Measurements from ENCODE around the gene MGA. TPM values are rescaled to one million over a fixed set of nuclear protein-coding genes. Genes with fewer than 3 reads are reported as not detected.

MGA gene
- total and polyA plus RNA-seq, 2 of the 8 experiments (the other 6 are each of a cell fraction or from before 2014, with no cell fraction given): 7.6 to 53.2 TPM

DNA sequence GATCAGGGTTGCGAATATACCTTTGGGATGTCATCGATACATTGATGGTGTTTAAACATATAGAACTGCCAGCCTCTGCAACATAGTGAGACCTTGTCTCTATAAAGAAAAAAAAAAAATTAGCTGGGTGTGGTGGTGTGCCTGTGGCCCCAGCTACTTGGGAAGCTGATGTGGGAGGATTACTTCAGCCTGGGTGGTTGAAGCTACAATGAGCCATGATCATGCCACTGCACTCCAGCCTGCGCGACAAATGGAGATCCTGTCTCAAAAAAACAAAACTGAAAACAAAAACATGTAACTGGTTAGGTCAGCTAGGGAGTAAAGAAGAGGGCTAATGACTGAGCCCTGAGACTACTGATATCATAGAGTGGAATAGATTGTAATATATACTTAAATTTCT, 30.7 kb upstream of the MGA start (continued):
- no peak for TF ChIP-seq CHD7 (IDR thresholded peaks at IDR 0.05; ENCODE audit: insufficient replicate concordance, low read length)
- TF ChIP-seq RBBP5 (IDR thresholded peaks at IDR 0.05; ENCODE audit: borderline replicate concordance, low read depth, low read length): no peak
- no peak for TF ChIP-seq ASH2L (IDR thresholded peaks at IDR 0.05; ENCODE audit: low read length)
- TF ChIP-seq TBP (IDR thresholded peaks at IDR 0.05; ENCODE audit: low read depth, low read length): no peak
- no peak for TF ChIP-seq FOSL1 (IDR thresholded peaks at IDR 0.05; ENCODE audit: insufficient read depth, low read depth, low read length)
- TF ChIP-seq ATF3 (IDR thresholded peaks at IDR 0.05; ENCODE audit: insufficient read depth, low read depth, low read length): no peak
- TF ChIP-seq RFX5 (IDR thresholded peaks at IDR 0.05; ENCODE audit: borderline replicate concordance, low read depth, low read length): no peak
- TF ChIP-seq, protein P1, sequence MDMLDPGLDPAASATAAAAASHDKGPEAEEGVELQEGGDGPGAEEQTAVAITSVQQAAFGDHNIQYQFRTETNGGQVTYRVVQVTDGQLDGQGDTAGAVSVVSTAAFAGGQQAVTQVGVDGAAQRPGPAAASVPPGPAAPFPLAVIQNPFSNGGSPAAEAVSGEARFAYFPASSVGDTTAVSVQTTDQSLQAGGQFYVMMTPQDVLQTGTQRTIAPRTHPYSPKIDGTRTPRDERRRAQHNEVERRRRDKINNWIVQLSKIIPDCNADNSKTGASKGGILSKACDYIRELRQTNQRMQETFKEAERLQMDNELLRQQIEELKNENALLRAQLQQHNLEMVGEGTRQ (IDR thresholded peaks at IDR 0.05; ENCODE audit: low read length): no peak

Data from H1 (cell line).